Left renal cortex interstitium (tissue), 4 donors: ENCODE data around the gene GEMIN7. TPM values are rescaled to one million over a fixed set of nuclear protein-coding genes. Genes with fewer than 3 reads are reported as not detected.

Experiments
- DNase-seq, 4 donors: peaks; one replicate each; pipeline ENCODE4 v3.0.0-alpha.2; 2013; ENCODE audit warnings: low read depth in 4 of 4, low spot score in 2 of 4, missing footprints in 1 of 4
- polyA plus RNA-seq, 4 donors: library from polyadenylated mRNA; unstranded; fragments of 120-200 nt; gene quantifications; one replicate each; pipeline ENCODE4 v1.2.1, GENCODE V29; 2013; ENCODE audit not compliant: insufficient read length in 4 of 4

GEMIN7 gene
- polyA plus RNA-seq, 4 donors = 19.2 to 25.0 (median 22.6) TPM

DNA sequence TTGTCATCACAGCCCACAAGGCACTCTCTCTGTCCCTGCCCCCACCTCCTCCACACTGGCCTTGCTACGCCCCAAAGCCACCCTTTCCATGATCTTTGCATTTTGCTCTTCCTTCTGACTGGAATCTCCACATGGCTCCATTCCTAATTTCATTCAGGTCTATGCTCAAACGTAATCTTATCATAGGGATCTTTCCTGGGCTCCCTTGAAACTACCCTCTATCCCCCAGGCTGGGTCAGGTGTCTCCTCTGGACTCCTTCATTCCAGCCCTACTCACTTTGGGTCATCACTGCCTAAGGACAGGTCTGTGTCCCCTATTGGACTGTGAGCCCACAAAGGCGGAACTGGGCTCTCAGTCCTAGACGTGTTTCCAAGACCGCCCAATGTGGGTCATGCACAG is 3.1 kb downstream of the GEMIN7 start:
- no peak for DNase-seq

DNA sequence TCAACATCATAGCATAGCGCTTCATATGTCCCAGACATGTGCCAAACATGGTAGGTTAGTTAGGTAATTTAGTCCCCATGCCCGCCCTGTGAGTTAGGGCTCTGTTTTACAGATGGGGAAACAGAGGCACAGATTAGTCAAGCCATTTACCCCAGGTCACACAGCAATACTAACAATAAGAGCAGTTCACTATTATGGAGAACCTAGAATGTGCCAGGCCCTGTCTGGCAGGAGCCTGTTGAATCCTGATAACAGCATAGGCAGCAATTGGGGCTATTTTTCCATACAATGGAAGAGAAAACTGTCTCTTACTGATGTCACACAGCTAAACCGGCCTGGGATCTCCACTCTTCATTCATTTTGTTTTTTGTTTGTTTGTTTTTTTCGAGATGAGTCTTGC is 7.4 kb downstream of the GEMIN7 start:
- no peak for DNase-seq

- DNase-seq = no peak
Observed at GRCh38 chr19:45087531-45087930, 8.5 kb downstream of the GEMIN7 start.

DNA sequence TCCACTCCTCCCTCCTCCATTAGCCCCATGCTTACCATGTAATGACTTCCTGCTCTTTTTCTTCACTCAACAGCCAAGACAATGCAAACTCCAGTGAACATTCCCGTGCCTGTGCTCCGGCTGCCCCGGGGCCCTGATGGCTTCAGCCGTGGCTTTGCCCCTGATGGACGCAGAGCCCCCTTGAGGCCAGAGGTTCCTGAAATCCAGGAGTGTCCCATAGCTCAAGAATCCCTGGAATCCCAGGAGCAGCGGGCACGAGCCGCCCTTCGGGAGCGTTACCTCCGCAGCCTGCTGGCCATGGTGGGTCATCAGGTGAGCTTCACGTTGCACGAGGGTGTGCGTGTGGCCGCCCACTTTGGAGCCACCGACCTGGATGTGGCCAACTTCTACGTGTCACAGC is 11.0 kb downstream of the GEMIN7 start:
- no peak for DNase-seq

GRCh38 chr19:45090606-45091005 is 11.5 kb downstream of the GEMIN7 start:
- no peak for DNase-seq

- peak; percentile 98 to 99 (median 98) for DNase-seq
Observed at GRCh38 chr19:45091031-45091923, 12.2 kb downstream of the GEMIN7 start.

DNA sequence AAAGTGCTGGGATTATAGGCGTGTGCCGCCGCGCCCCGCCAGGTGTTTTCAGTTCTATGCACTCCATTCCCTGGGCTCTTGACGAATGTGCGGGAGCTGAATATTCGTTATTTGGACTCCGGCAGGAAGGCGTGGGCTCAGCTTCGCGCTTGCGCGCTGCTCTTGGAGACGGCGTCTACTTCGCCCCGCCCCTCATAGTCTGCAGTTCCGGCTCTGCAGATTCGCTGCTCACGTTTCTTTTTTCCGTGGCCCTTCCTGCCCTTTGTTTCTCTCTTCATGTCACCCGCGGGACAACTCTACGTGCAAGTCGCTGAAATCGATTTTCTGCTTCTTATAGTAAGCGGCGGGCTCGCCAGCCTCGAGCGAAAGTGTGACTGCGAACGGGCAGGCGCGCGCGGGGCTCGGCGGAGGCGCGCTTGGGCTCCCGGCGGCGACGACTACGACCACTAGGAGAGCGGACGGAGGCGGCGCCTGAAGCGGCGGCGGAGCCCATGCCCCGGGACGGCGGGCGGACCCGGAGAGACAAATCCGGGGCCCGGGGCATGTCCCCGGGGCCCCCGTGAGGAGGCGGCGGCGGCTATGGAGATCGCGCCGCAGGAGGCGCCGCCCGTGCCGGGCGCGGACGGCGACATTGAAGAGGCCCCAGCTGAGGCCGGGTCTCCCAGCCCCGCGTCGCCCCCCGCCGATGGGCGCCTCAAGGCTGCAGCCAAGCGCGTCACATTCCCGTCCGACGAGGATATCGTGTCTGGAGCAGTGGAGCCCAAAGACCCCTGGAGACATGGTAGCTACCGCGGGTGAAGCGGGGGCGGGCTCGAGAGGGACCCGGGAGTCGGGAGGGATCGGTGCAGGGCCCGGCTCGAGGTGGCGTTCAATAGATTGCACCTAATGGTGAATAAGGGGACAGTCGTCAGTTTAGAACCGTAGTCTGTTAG is 14.0 kb downstream of the GEMIN7 start, which contains the start of gene PPP1R37:
PPP1R37 (plus strand) TSS at position 433 of the 932 bp plus-strand sequence; CDS start at position 580, 147 bp downstream.
- DNase-seq = peak; percentile 95 to 98 (median 96)

- DNase-seq = no peak
Observed at GRCh38 chr19:45094137-45094536, 15.1 kb downstream of the GEMIN7 start.

DNA sequence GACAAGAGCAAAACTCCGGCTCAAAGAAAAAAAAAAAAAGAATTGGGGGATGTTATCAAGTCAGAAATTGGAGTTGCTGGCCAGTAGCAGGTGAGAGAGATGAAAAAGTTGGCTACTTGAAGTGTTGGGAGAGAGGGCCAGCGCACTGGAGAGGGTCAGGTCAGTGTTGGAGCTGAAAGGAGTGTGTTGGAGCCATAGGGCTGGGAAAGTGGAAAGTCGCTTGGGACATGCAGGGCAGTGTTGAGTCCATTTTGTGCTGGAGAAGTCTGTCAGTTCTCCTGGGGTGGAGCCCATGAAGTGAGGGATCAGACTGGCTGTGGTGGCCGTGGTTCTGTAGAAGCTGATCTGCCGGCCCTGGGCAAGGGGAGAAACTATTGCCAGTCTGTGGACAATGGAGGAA is 15.6 kb downstream of the GEMIN7 start:
- no peak for DNase-seq

GRCh38 chr19:45095496-45096413 is 16.7 kb downstream of the GEMIN7 start:
- no peak for DNase-seq

DNA sequence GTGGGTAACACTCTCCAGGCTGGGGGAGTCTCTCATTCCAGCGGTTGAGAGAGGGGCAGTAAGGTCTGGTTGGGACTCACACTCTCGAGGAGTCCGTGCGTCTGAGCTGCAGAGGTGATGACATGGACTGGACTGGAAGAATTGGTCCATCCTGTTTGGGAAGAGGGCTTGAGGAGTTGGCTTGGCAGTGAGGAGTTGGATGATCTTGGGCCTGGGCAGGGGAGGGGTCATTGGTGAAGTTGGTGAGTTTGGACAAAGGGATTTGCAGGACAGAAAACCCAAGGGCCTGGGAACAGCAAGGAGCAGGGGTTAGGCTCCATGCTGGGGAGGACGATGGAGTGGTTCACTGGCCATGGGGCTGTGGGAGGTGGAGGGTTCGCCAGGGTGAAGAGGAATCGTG is 17.6 kb downstream of the GEMIN7 start:
- DNase-seq = no peak

DNA sequence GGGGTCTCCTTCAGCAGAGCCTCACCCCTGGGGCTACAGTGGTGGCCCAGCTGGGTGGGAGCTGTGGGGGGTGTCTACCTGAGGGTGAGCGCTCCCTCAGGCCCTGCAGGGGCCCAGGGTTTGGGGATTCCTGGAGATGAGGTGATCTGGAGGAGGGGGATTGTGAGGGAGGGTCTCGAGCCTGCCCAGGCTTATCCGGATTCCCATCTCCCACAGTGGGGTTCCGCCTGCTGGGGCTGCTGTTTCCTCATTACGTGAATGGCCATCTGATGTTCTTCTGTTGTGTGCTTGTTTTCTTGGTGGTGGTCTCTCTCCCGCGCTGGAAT is 18.4 kb downstream of the GEMIN7 start:
- DNase-seq = no peak

GRCh38 chr19:45097776-45098520 is 18.9 kb downstream of the GEMIN7 start:
- DNase-seq = no peak

GRCh38 chr19:45098521-45099466 is 19.7 kb downstream of the GEMIN7 start:
- DNase-seq = no peak

- DNase-seq = no peak
Observed at GRCh38 chr19:45099467-45100191, 20.6 kb downstream of the GEMIN7 start.

GRCh38 chr19:45100201-45100600 is 21.1 kb downstream of the GEMIN7 start:
- DNase-seq = no peak

GRCh38 chr19:45100846-45101252 is 21.8 kb downstream of the GEMIN7 start:
- no peak for DNase-seq

DNA sequence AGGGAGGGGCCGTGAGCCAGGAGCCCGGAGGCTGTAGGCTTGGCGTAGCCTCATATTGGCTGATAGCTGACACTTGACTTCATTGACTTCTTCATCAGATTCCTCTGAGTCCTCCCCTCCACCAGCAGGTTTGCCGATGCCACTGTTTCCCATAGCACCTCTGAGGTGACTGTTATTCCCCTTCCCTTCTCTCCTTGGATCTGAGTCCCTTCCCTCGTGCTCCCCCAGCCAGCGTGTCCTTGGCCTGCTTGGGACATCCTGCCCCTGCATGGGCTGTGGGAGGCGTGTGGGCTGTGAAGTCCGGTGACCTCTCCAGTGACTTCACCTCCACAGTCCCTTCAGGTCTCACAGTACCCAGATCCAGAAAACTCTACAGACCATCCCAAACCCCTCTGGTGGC is 22.7 kb downstream of the GEMIN7 start:
- DNase-seq = no peak
